ENCODE data around the gene CBR1. TPM values are rescaled to one million over a fixed set of nuclear protein-coding genes. Genes with fewer than 3 reads are reported as not detected.

CBR1 gene
- total and polyA plus RNA-seq, 10 of the 15 experiments (the other 5 are each of a cell fraction or from before 2014, with no cell fraction given) = 16.9 to 138 (median 57.4) TPM

DNA sequence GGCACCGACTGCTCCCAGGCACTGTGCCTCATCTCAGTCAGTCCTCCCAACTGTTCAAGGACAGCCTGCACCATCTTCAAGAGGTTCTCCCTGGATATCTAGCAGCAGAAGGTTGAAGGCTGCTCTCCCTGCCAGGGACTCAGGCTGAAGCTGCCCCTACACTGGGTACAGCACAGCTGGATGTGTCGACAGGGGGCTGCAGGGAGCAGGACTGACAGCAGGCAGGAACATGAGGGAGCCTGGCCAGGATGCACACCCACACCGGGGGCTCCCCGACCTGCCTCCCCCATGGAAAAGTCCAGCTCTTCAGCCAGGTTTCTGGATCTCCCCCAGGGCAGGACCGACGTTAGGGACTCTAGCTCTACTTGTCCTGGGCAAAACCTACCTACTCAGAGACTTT, 30.0 kb upstream of the CBR1 start:
- intact Hi-C loops (cut with micrococcal nuclease; ENCODE audit: unreplicated experiment) (no loop called here), in situ Hi-C loops (cut with MboI) (no loop called here)
- H3K4me2 ChIP-seq (ENCODE audit: control insufficient read depth, insufficient read depth) = no peak overlapping the region
- FAIRE-seq (no peak), ATAC-seq (no peak), DNase-seq (ENCODE audit: low read depth, low spot score) (no peak)
- peaks cover 12 to 30% of the 10 kb centered on the region in 2 experiments for H3K36me3 ChIP-seq (ENCODE audit: control insufficient read depth in 2 of 2, insufficient read depth in 2 of 2, low read length in 1 of 2)
- H3K27ac ChIP-seq (ENCODE audit: control insufficient read depth, insufficient read depth) = no peak overlapping the region
- no peaks in the 10 kb centered on the region for H3K4me1 ChIP-seq (ENCODE audit: control insufficient read depth, insufficient read depth, low read length)
- no peaks in the 10 kb centered on the region for H3K9me3 ChIP-seq (replicated peaks; ENCODE audit: control insufficient read depth, insufficient read depth, low read length)
- no peaks in the 10 kb centered on the region for H3K79me2 ChIP-seq (ENCODE audit: control insufficient read depth, insufficient read depth, low read length)
- H3K4me3 ChIP-seq = no peak overlapping the region
- TF ChIP-seq SREBF1 (IDR thresholded peaks at IDR 0.05; ENCODE audit: low read length) (no peak), GATAD2B (conservative IDR thresholded peaks at IDR 0.05; ENCODE audit: low read depth) (no peak), IRF5 (IDR thresholded peaks at IDR 0.05; ENCODE audit: borderline replicate concordance) (no peak), NFYB (IDR thresholded peaks at IDR 0.05; ENCODE audit: insufficient read depth, low read depth, low read length) (no peak), HCFC1 (IDR thresholded peaks at IDR 0.05; ENCODE audit: low read length) (no peak), ATF7 (IDR thresholded peaks at IDR 0.05; ENCODE audit: low read depth) (no peak)
- TF ChIP-seq, protein P1, sequence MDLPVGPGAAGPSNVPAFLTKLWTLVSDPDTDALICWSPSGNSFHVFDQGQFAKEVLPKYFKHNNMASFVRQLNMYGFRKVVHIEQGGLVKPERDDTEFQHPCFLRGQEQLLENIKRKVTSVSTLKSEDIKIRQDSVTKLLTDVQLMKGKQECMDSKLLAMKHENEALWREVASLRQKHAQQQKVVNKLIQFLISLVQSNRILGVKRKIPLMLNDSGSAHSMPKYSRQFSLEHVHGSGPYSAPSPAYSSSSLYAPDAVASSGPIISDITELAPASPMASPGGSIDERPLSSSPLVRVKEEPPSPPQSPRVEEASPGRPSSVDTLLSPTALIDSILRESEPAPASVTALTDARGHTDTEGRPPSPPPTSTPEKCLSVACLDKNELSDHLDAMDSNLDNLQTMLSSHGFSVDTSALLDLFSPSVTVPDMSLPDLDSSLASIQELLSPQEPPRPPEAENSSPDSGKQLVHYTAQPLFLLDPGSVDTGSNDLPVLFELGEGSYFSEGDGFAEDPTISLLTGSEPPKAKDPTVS (IDR thresholded peaks at IDR 0.05; ENCODE audit: low read depth, low read length) = no peak
- POLR2A ChIA-PET = no interaction called here
- RAD21 ChIA-PET (ENCODE audit: unreplicated experiment) = no interaction called here
- no peaks in the 10 kb centered on the region for H3K27me3 ChIP-seq (replicated peaks in 1 of 2; ENCODE audit: control insufficient read depth in 2 of 2, insufficient read depth in 2 of 2, low read length in 1 of 2)
- SMC1A ChIA-PET (ENCODE audit: uncharacterized antibody, unreplicated experiment) = interaction anchor here (1.0 to 2.3 kb wide), 2 partner anchors 12 to 13 kb away, joined by 3 to 11 read pairs; no protein-coding TSS in a partner anchor
- 99% methylated on average over 6 of the region's 6 CpGs for WGBS (ENCODE audit: insufficient coverage, insufficient replicate concordance, low lambda C conversion rate, missing lambda C conversion rate)
- H2AFZ ChIP-seq (ENCODE audit: control insufficient read depth, low read depth, low read length) = no peak overlapping the region
- no peak overlapping the region for H3K9ac ChIP-seq (ENCODE audit: control insufficient read depth, insufficient read depth, low read length)
- no TSS peak for BruUV-seq (replicated peaks)
- CTCF ChIA-PET = interaction anchor here (1.6 to 2.3 kb wide), 2 partner anchors 12 to 72 kb away, joined by 5 to 7 read pairs; no protein-coding TSS in a partner anchor
- H4K20me1 ChIP-seq (ENCODE audit: control insufficient read depth, insufficient read depth) = no peaks in the 10 kb centered on the region
